SJSA1 (cell line): ENCODE results near the gene GYS1. TPM values are rescaled to one million over a fixed set of nuclear protein-coding genes. Genes with fewer than 3 reads are reported as not detected.

Experiments
- DNase-seq, 2 experiments: peaks; one replicate each; pipeline ENCODE4 v3.0.0-alpha.2; 2015 to 2020; ENCODE audit warnings: low spot score in 2 of 2, low read depth in 1 of 2
- H3K27ac ChIP-seq: fragments of 250-450 bp; sonication (Bioruptor Pico); 2 replicates; pipeline ENCODE4 v1.5.1; 2020; ENCODE audit warnings: mild to moderate bottlenecking, moderate library complexity
- H3K27me3 ChIP-seq: fragments of 250-450 bp; sonication (Bioruptor Pico); replicated peaks from 2 replicates; pipeline ENCODE4 v1.5.1; 2020; ENCODE audit warnings: mild to moderate bottlenecking, moderate library complexity
- H3K36me3 ChIP-seq: fragments of 250-450 bp; sonication (Bioruptor Pico); 2 replicates; pipeline ENCODE4 v1.5.1; 2020; ENCODE audit warnings: mild to moderate bottlenecking
- H3K4me1 ChIP-seq: fragments of 250-450 bp; sonication (Bioruptor Pico); replicated peaks from 2 replicates; pipeline ENCODE4 v1.6.1; 2021; ENCODE audit warnings: mild to moderate bottlenecking
- H3K4me3 ChIP-seq: fragments of 250-450 bp; sonication (Bioruptor Pico); 2 replicates; pipeline ENCODE4 v1.5.1; 2020; ENCODE audit warnings: mild to moderate bottlenecking
- H3K9me3 ChIP-seq: fragments of 250-450 bp; sonication (Bioruptor Pico); replicated peaks from 2 replicates; pipeline ENCODE4 v1.5.1; 2020; ENCODE audit warnings: mild to moderate bottlenecking
- total RNA-seq: library from RNA; depleted of rRNA; stranded (reverse); fragments of >200 nt; shearing (Covaris generic); gene quantifications from 2 replicates; pipeline ENCODE4 v1.2.3, GENCODE V29; 2014

Gene GYS1
- total RNA-seq, 1 experiment from 2014 or later: 38.2 TPM

DNA sequence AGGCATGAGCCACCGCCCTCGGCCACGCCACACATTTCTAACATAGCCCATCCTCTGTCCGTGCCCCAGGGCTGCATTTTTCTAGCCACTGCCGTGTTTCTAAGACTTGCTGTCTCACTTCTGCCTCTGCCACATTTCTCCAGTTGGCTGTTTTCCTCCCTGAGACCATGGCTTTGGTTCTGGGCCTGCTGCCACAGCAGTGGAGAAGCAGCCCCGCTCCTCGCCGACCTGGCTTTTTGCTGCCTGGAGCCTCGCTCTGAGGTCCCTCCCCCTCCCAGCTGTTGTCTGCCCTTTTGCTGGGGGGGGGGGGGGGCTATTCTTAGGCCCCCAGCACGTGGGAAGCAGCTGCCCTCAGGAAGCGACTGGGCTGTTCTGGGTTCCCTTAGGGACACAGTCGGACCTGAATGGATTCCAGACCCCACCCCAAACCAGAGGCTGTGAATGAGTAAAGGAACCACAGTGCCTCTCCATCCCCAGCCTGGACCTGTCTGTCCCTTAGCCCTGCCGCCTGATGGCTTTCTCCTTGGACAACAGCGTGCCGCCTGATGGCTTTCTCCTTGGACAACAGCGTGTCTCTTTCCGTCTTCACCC, 3.3 kb downstream of the GYS1 start:
- Histone ChIP-seq H3K4me3 (no peak overlapping the region), H3K27ac (no peak overlapping the region), H3K9me3 (no peaks in the 10 kb centered on the region), H3K36me3 (peaks cover 66% of the 10 kb centered on the region), H3K4me1 (peaks cover 13% of the 10 kb centered on the region), H3K27me3 (no peaks in the 10 kb centered on the region)
- DNase-seq: no peak

DNA sequence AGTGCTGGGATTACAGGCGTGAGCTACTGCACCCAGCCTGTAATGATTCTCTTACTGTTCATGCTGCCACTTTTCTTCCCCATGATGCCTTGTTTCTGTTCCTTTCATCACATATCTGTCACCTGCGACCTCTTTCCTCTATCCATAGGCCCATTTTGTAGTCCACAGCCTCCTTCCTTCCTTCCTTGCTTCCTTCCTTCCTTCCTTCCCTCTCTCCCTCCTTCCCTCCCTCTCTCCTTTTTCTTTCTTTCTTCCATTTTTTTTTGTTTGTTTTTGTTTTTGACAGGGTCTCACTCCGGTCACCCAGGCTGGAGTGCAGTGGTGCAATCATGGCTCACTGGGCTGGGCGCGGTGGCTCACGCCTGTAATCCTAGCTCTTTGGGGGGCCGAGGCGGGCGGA, 4.2 kb downstream of the GYS1 start:
- Histone ChIP-seq H3K27ac (no peak overlapping the region), H3K4me1 (peaks cover 6% of the 10 kb centered on the region), H3K9me3 (no peaks in the 10 kb centered on the region), H3K27me3 (no peaks in the 10 kb centered on the region), H3K4me3 (no peak overlapping the region), H3K36me3 (peaks cover 70% of the 10 kb centered on the region)
- DNase-seq: no peak

DNA sequence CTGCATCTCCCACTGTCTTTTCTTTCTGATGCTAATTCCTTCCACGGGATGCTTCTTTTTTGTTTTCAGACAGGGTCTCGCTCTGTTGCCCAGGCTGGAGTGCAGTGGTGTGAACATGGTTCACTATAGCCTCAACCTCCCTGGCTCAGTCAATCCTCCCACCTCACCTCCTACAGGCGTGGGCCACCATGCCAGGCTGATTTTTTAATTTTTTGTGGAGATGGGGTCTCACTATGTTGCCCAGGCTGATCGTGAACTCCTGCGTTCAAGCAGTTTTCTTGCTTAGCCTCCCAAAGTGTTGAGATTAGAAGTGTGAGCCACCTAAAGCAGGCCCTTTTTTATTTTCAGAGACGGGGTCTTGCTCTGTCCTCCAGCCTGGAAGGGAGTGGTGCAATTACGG, 4.8 kb downstream of the GYS1 start:
- Histone ChIP-seq H3K27me3 (no peaks in the 10 kb centered on the region), H3K4me3 (no peak overlapping the region), H3K9me3 (no peaks in the 10 kb centered on the region), H3K4me1 (peaks cover 6% of the 10 kb centered on the region), H3K27ac (no peak overlapping the region), H3K36me3 (peaks cover 76% of the 10 kb centered on the region)
- no peak for DNase-seq

DNA sequence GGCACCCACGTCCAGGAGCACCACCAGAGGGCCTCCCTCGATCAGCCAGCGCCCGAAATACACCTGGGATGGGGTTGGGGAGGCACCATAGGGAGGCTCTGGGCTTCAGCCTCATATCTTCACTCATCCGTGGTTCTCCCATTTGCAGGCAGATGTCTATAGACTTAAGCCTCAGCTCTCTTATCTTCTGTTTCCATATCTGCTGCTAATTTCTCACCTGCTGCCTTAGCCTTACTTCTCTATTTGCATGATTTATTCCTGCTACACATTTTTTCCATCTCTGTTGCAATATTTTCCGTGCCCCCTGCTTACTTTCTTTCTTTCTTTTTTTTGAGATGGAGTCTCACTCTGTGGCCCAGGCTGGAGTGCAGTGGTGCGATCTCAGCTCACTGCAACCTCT, 5.8 kb downstream of the GYS1 start:
- peaks cover 85% of the 10 kb centered on the region for H3K36me3 ChIP-seq
- no peaks in the 10 kb centered on the region for H3K27me3 ChIP-seq
- no peak overlapping the region for H3K27ac ChIP-seq
- H3K4me1 ChIP-seq: peaks cover 6% of the 10 kb centered on the region
- no peaks in the 10 kb centered on the region for H3K9me3 ChIP-seq
- no peak for DNase-seq
- no peak overlapping the region for H3K4me3 ChIP-seq

DNA sequence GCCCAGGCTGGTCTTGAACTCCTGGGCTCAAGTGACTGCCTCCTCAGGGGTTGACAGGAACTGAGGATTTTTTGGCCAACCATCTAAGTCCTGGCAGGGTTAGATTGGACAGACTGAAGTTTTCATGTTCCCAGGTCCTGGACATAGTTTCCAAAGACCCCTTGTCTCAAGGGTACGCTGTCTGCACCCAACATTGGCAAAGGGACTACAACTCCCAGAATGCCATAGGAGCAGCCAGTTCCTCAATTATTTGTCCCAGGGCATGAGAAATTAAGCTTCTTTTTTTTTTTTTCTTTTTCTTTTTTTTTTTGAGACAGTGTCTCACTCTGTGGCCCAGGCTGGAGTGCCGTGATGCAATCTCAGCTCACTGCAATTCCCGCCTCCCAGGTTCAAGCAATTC, 6.9 kb downstream of the GYS1 start:
- no peak for DNase-seq
- Histone ChIP-seq H3K36me3 (peaks cover 96% of the 10 kb centered on the region), H3K4me3 (no peak overlapping the region), H3K27ac (no peak overlapping the region), H3K9me3 (no peaks in the 10 kb centered on the region), H3K4me1 (no peaks in the 10 kb centered on the region), H3K27me3 (no peaks in the 10 kb centered on the region)

DNA sequence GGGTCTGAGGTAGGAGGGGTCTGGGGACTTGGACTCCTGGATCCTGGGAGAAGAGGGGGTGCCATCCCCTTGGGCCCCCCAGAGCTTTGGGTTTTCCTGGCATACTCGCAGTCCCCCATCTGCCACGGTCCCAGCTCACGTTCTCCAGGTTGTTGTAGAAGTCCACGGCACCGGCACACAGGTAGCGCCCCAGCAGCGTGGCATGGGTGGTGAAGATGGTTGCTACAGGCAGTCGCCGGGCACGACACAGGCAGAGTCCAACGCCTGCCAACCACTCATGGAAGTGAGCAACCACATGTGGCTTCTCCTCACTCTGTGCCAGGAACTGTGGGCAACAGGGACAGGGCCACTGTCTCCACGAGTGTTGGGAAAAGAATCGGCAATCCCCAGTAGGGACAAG, 7.4 kb downstream of the GYS1 start:
- Histone ChIP-seq H3K9me3 (no peaks in the 10 kb centered on the region), H3K4me1 (no peaks in the 10 kb centered on the region), H3K36me3 (peaks cover 92% of the 10 kb centered on the region), H3K27me3 (no peaks in the 10 kb centered on the region), H3K27ac (no peak overlapping the region), H3K4me3 (no peak overlapping the region)
- no peak for DNase-seq

DNA sequence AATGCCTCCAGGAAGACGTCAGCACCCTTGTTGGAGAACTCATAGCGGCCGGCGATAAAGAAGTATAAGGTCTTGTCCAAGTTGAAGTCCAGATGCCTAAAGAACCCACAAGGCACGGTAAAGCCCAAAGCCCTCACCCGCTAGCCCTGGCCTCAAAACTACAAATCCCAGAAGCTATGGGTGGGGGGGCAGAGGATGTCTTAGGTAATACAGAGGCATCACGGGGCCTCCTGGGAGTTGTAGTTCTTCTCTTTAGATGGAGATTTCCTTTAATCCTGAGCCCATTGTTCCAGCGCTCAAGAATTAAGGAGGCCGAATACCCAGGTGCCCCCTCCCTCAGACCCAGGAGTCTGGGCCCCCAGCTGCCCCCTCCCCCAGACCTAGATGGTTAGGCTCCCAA, 10.8 kb downstream of the GYS1 start:
- Histone ChIP-seq H3K4me1 (peaks cover 24% of the 10 kb centered on the region), H3K27ac (no peak overlapping the region), H3K9me3 (no peaks in the 10 kb centered on the region), H3K4me3 (no peak overlapping the region), H3K36me3 (peaks cover 70% of the 10 kb centered on the region), H3K27me3 (no peaks in the 10 kb centered on the region)
- DNase-seq: no peak

DNA sequence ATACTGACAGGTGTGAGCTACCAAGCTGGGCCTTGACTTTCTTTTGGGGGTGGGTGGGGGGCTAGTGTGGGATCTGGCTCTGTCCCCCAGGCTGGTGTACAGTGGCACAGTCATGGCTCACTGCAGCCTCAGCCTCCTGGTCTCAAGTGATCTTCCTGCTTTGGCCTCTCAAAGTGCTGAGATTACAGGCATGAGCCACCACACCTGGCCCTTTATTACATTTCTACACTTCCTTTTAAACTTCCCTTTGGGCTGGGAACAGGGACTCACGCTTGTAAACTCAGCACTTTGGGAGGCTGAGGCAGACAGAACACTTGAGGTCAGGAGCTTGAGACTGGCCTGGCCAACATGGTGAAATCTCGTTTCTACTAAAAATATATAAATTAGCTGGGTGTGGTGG, 16.0 kb downstream of the GYS1 start:
- Histone ChIP-seq H3K27ac (no peak overlapping the region), H3K36me3 (peaks cover 54% of the 10 kb centered on the region), H3K27me3 (no peaks in the 10 kb centered on the region), H3K4me3 (no peak overlapping the region), H3K4me1 (peaks cover 24% of the 10 kb centered on the region), H3K9me3 (no peaks in the 10 kb centered on the region)
- no peak for DNase-seq

DNA sequence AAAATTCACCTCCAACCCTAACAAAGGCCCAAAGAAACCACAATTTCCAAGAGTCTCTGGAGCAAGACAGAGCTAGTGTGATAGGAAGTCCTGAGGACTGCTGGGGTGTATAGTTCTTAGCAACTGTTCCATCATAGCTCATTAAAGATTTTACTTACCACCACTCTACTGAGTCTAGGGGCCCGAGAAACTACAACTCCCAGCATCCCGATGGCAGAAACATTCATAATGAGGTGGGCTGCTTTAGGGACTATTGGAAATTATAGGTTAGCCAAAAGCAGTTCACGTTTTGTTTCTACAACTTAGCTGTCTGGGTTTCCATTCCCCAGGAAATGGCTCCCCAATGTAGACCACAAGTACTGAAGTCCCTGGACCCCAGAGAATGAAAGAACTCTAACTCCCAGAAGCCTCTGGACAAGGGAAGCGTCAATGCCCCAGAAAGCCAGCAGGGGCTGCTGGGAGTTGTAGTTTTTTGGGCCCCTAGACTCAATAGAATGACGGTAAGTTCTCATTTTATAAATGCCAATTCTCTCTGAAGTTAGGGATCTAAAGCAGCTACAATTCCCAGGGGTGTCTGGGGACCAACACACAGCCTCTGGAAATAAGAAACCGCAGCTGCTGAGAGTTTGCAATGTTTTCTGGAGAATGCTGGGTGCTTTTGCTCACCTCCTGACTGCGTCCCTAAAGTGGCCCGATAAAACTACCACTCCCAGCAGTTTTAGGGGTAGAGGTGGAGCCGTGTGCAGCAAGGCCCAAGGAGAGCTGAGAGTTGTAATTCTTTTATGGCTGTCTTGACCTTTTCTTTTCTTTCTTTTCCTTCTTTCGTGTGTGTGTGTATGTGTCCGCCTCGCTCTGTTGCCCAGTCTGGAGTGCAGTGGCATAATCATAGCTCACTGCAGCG, 16.9 kb downstream of the GYS1 start:
- no peaks in the 10 kb centered on the region for H3K9me3 ChIP-seq
- peaks cover 45% of the 10 kb centered on the region for H3K36me3 ChIP-seq
- DNase-seq: peak in 1 of 2 experiments; percentile 39
- H3K27ac ChIP-seq: no peak overlapping the region
- H3K27me3 ChIP-seq: no peaks in the 10 kb centered on the region
- no peak overlapping the region for H3K4me3 ChIP-seq
- H3K4me1 ChIP-seq: peaks cover 24% of the 10 kb centered on the region

DNA sequence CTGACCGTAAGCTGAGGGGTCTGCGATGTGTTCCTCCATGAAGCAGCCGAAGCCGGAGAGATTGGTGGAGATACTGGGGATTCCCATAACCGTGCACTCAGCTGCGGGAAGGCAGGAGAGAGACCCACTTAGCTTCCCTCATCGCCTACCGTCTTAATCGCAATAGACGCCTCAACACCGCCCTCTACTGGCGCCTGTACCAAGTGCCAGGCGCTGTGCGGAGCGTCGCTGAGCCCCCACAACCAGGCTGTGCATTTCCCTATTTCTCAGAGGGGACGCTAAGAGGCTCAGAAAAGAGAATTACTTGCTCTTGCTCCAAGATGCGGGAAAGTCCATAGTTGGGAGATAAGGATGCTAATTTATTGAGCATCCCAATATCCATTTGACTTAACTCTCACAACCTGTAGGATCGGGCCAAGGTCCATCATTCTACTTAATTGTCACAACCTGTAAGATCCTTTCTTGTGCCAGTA, 22.1 kb downstream of the GYS1 start:
- no peaks in the 10 kb centered on the region for H3K9me3 ChIP-seq
- no peak overlapping the region for H3K4me3 ChIP-seq
- no peak overlapping the region for H3K27ac ChIP-seq
- peaks cover 18% of the 10 kb centered on the region for H3K4me1 ChIP-seq
- peaks cover 76% of the 10 kb centered on the region for H3K36me3 ChIP-seq
- H3K27me3 ChIP-seq: no peaks in the 10 kb centered on the region
- peak; percentile 65 to 80 for DNase-seq

DNA sequence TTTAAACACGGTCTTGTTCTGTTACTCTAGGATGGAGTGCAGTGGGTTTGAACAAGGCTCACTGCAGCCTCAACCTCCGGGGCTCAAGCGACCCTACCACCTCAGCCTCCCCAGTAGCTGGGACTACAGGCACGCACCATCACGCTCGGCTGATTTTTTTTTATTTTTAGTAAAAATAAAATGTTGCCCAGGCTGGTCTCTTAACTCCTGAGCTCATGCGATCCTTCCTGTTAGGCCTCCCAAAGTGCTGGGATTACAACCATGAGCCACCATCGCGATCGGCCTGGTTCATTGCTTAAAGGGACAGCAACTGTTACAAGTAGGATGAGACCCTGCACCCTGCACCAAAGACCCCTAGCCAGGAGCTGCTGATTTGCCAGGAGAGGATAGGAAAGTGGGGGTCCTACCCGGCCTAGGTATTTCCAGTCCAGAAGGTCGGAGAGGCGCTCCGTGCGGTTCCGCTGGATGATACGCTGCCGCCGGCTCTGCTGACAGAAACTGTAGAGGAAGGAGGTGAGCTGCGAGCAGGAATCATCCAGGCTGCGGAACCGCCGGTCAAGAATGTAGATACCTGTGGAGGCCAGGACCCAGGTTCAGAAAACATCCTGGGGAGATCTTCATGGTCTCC, 22.9 kb downstream of the GYS1 start:
- Histone ChIP-seq H3K27ac (no peak overlapping the region), H3K9me3 (no peaks in the 10 kb centered on the region), H3K4me1 (peaks cover 18% of the 10 kb centered on the region), H3K27me3 (no peaks in the 10 kb centered on the region), H3K36me3 (peaks cover 78% of the 10 kb centered on the region), H3K4me3 (no peak overlapping the region)
- DNase-seq: no peak

DNA sequence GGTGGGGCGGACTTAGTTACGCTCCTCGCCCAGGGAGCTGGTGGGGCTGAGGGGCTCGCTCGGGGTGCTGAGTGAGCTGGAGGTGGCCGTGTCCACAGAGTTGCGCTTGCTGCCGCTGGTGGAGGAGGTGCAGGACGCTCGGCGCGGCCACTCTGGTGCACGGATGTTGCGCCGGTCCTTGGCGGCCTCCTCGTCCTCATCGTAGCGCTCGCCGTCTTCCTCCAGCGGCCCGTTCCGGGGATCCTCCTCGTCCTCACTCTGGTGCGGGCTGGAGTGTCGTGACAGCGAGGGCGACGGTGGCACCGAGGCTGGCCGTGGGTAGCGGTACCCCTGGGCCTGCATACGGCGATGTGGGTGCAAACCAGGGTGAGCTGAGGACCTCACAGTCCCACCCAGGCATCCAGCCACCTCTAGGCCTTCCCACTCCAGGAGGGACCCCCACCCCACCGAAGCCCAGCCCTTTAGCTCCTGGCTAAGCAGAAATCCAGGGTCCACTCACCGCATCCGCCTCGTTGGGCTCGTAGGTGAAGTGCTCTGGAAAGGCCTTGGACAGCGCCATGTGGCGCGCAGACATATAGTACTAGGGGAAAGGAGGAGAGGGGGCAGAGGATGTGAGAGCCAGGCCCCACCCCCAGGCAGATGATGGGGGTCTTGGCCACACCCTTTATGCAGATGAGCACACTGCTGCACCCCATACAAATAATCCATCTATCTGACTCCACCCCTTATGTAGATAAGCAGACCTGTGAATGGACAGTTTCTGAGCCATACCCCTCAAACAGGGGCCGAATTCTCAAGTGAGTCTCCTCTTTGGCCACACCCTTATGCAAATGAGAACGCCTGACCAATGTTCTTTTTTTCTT, 23.6 kb downstream of the GYS1 start:
- H3K4me1 ChIP-seq: peaks cover 21% of the 10 kb centered on the region

DNA sequence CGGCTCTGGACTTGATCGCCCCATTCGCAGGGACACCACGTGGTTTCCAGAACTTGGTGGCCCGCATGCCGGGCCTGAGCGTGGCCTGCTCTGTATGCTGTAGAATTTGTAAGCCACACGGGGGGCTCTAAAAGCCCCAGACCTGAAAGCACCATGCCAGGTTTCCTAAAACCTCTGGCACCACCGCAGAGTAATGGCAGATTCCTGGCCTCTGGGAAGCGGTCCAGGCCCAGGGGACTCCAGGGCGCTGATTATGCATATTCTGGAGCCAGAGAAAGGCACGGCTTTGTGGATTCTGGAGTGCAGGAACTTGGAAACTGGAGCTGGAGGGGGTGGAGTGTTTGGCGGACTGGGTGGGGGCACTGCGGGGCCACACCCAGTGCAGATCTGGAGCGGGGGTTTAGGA, 24.3 kb downstream of the GYS1 start:
- Histone ChIP-seq H3K4me3 (no peak overlapping the region), H3K27ac (no peak overlapping the region), H3K4me1 (peaks cover 28% of the 10 kb centered on the region), H3K9me3 (no peaks in the 10 kb centered on the region), H3K27me3 (no peaks in the 10 kb centered on the region), H3K36me3 (peaks cover 64% of the 10 kb centered on the region)
- DNase-seq: no peak

More for the DNA sequence above, 23.6 kb downstream of the GYS1 start:
- Histone ChIP-seq H3K36me3 (peaks cover 71% of the 10 kb centered on the region), H3K9me3 (no peaks in the 10 kb centered on the region), H3K27me3 (no peaks in the 10 kb centered on the region), H3K4me3 (no peak overlapping the region), H3K27ac (no peak overlapping the region)
- DNase-seq: no peak
